Ramos (cell line): Measurements from ENCODE around the gene OR5K1.

Experiments used
- in situ Hi-C: fragments of 300-500 bp; cut with MboI; formaldehyde crosslinking; loops from one replicate; pipeline ENCODE4 v1.14.3; 2022; ENCODE audit warnings: low sequenced_read_pairs; ENCODE audit not compliant: unreplicated experiment

OR5K1 gene

DNA sequence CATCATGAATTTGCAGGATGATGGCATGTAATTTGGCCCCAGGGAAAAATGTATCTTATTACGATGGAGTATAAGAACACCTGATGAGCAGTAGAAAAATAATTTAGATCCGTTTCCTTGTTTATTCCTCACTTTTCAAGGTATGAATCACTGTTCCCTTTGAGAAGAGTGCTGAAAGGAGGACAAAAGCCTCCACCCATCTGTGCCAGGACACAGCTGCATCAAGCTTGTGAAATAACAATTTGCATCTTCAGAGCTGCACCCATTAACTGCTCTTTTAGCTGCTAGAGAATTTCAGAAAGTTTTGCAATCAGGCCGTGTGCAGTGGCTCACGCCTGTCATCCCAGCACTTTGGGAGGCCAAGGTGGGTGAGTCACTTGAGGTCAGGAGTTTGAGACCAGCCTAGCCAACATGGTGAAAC lies 50.1 kb downstream of the OR5K1 start:
- in situ Hi-C loops: no loop called here

DNA sequence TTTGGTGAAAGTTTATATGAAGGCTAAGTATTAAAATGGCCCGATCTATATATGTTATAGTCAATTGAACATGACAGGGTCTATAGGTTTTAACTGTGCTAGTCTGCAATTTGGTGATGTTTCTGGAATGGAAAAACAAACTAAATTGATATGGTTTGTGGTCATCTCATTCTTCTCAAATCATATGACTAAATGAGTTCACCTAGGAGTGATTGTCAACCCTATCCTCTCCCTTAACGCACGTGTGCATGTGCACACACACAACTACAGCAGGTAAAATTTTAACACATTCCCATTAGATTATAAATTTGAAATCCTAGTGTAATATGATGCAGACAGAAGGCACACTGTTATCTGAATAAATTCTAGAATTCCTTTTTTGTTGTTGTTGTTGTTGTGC lies 50.7 kb downstream of the OR5K1 start:
- in situ Hi-C loops: no loop called here

DNA sequence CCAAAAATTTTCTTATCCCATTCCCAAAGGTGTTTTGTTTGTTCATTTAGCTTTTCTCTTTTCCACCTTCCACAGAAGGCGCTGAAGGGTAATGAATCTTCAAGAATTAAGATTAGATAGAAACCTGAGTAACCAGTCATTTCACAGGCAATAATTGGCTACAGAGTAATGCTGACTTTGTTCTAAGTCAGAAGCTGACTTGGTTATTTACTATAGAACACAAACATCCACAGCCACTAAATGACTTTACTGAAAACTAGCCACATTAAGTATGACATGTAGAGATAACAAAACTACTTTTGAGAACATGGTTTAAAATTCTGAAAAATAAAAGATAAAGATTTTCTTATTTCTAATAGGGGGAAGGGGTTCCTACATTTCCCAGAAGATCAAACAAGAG lies 51.9 kb downstream of the OR5K1 start:
- in situ Hi-C loops: no loop called here

DNA sequence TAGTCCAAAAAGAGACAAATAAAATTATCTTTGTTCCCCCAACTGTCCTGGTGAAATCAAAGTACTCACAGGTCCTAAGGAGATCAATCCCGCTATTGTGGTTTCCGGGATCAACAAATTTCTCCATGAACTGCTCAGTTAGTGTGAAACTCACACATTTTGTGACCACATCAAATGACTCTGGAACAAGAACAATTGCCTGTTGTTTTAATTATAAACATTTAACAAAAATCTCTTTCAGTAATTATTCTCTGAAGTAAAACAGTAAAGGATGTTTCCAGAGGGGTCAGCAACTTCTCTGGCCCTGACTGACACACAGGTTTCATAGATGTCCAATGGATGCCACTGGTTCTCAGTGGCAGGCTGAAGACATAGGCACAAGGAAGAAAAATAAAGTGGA lies 55.8 kb downstream of the OR5K1 start:
- in situ Hi-C loops: no loop called here

DNA sequence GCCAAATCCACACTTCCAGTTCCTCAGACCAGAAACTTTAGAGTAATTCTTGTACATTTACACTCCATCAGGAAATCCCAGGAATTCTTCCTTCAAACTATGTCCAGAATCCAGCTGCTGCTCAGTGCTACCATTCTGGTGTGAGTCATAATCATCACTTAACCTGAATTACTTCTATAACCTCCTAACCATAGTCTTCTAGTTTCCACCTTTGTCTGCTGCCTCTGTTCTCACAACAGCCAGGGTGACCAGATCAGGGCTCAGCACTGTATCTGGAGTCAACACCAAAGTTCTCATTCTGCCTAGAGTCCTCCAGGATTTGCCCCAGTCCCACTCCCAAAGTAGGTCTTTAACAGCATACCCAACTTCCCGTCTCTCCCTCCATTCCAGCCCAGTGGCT lies 56.4 kb downstream of the OR5K1 start:
- in situ Hi-C loops: no loop called here

DNA sequence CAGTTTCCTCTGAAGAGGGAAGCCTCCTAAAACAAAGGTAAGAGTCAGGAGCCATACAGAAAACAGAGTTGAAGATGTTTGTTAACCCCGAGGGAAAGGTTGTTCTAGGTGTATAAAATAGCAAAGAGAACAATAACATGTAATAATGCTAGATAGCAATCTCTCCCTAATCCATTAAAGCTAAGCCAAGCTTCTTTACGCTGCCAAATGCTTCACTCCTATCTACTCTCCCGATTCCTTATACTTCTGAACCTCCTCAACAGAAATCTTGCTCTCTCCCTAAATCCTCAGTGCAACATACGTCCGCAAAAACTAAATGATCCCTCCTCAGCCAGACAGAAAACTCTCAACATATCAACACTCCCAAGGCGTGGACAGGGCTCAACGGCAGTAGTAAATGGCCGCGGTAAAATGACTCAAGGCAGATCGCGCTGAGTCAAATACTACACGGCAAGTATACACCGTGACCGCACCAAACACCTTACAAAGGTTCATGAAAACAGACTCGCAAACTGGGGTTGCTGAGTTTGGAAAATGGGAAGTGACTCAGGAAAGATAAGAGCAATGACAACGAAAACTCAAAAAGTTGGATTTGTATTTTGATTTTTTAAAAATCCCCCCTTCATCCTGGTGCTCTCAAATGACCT lies 59.0 kb downstream of the OR5K1 start:
- in situ Hi-C loops: no loop called here
